Pancreas (tissue), 10 donors: ENCODE results near the gene IQCK. TPM values are rescaled to one million over a fixed set of nuclear protein-coding genes. Genes with fewer than 3 reads are reported as not detected.
"Not testable (repeated sequence)": the region's sequence is repeated elsewhere in the genome, so short reads cannot be mapped to it uniquely, and the experiment has no call there.

ENCODE experiments used
- ATAC-seq, 4 donors: fragments of 200-7000 bp; cut with Tn5 transposase; one replicate each; pipeline versions ENCODE4 v1.8.0 to v1.9.1; 2020; ENCODE audit warnings: mild to moderate bottlenecking in 4 of 4, moderate library complexity in 4 of 4
- DNase-seq, 6 donors: peaks; one replicate each; pipeline ENCODE4 v3.0.0-alpha.2; 2020
- FAIRE-seq: peaks from 2 replicates; lab custom pipeline; 2012; peaks lifted over from hg19 to GRCh38; lab: Jason Lieb, UNC
- H3K27ac ChIP-seq, 4 donors: fragments of 200-600 bp; sonication (generic); 1 replicate in 3 of 4; 2 replicates in 1 of 4; pipeline versions ENCODE4 v1.5.0 to v1.8.0; 2020
- H3K27me3 ChIP-seq, 4 donors: fragments of 200-600 bp; one replicate each; pipeline ENCODE4 v1.8.0; 2021
- H3K36me3 ChIP-seq, 3 donors: fragments of 200-600 bp; sonication (generic) in 1 of 3; one replicate each; pipeline versions ENCODE4 v1.5.0 to v1.8.0; 2020 to 2021
- H3K4me1 ChIP-seq, 3 donors: fragments of 200-600 bp; one replicate each; pipeline ENCODE4 v1.8.0; 2021
- H3K4me3 ChIP-seq, 4 donors: fragments of 200-600 bp; sonication (generic) in 2 of 4; one replicate each; pipeline versions ENCODE4 v1.5.0 to v1.8.0; 2020 to 2021
- H3K9me3 ChIP-seq, 4 donors: fragments of 200-600 bp; one replicate each; pipeline ENCODE4 v1.8.0; 2021
- CTCF ChIP-seq, 4 donors: fragments of 200-600 bp; sonication (generic) in 3 of 4; IDR thresholded peaks; one replicate each; pipeline versions ENCODE4 v1.5.0 to v1.8.0; 2021; ENCODE audit warnings: antibody characterized with exemption in 4 of 4
- WGBS, 2 donors: extraction: QIAGEN DNeasy Blood & Tissue Kit; methylation state at CpG; one replicate each; pipeline ENCODE4 v1.1.7; 2013; 5-methylcytosine and 5-hydroxymethylcytosine counted together
- intact Hi-C, 3 donors: fragments of 100-400 bp; cut with DNase I; formaldehyde crosslinking; loops; one replicate each; pipeline versions ENCODE4 v1.11.1 to v1.14.2; 2022
- polyA plus RNA-seq, 2 donors: library from polyadenylated mRNA; stranded (reverse); fragments of 200-250 nt; gene quantifications; one replicate each; pipeline ENCODE4 v1.2.3, GENCODE V29; 2013
- total RNA-seq, 6 donors: library from RNA; stranded (reverse); fragmentation: NEBNext Ultra II Directional in 4 of 6; extraction: Animal tissue kit (Norgen Biotek cat#: 25700) in 4 of 6; gene quantifications; one replicate each; pipeline versions ENCODE4 v1.2.1 to v1.2.4, GENCODE V29; 2021 to 2023
- donor health status: healthy with polysubstance abuse.
- donor health status: DM: no; HTN: no; CAD: no; lungs with moderate emphysema.
- donor health status: DM: no; HTN: no; CAD: no.
- donor health status: control.
- donor health status: control.
- donor health status: Bipolar disorder and iron deficiency.
- donor health status: DM: yes; HTN: yes; CAD: no.
- donor health status: DM: no; HTN: no; CAD: no.
- donor health status: DM: no; HTN: no; CAD: no.
- donor health status: DM: yes; HTN: yes; CAD: no.

The IQCK gene
- total and polyA plus RNA-seq, 8 donors = 6.7 to 15.5 (median 10.9) TPM

- no peaks in the 10 kb centered on the region for H3K4me1 ChIP-seq
- no peaks in the 10 kb centered on the region for H3K27me3 ChIP-seq
- peak in 1 of 4 donors; percentile 23 for ATAC-seq
- DNase-seq = no peak
- FAIRE-seq = no peak
- H3K27ac ChIP-seq = peak overlapping the region in 2 of 4 donors; percentile 39 to 62
- 86 to 93% methylated on average over 1 of the region's 1 CpG for WGBS, 2 donors
- H3K36me3 ChIP-seq = no peaks in the 10 kb centered on the region
- intact Hi-C loops = no loop called here
- TF ChIP-seq CTCF (IDR thresholded peaks at IDR 0.05) = no peak
- H3K4me3 ChIP-seq = no peak overlapping the region
- no peaks in the 10 kb centered on the region for H3K9me3 ChIP-seq
These were observed 67.0 kb downstream of the IQCK start for GRCh38 chr16:19785081-19785480.

- no peaks in the 10 kb centered on the region for H3K27me3 ChIP-seq
- peak overlapping the region in 2 of 4 donors; percentile 39 to 62 for H3K27ac ChIP-seq
- H3K9me3 ChIP-seq = no peaks in the 10 kb centered on the region
- H3K4me1 ChIP-seq = no peaks in the 10 kb centered on the region
- H3K4me3 ChIP-seq = no peak overlapping the region
- no peak for TF ChIP-seq CTCF (IDR thresholded peaks at IDR 0.05)
- DNase-seq (no peak), ATAC-seq (peak in 3 of 4 donors; percentile 52 to 65 (median 54)), FAIRE-seq (no peak)
- intact Hi-C loops = no loop called here
- H3K36me3 ChIP-seq = no peaks in the 10 kb centered on the region
- WGBS, 2 donors = 53 to 60% methylated on average over 10 of the region's 10 CpGs
These were observed 67.5 kb downstream of the IQCK start for GRCh38 chr16:19785512-19786130.

- DNase-seq, H3K4me3 ChIP-seq, intact Hi-C loops, H3K9me3 ChIP-seq, H3K27me3 ChIP-seq, H3K27ac ChIP-seq, FAIRE-seq, H3K36me3 ChIP-seq, ATAC-seq: not testable (repeated sequence)
- 90% methylated on average over 1 of the region's 5 CpGs; no CpG with 5 or more reads in 1 of the 2 donors for WGBS, 2 donors
- peaks cover 11 to 16% (median 12%) of the 10 kb centered on the region in 3 donors for H3K4me1 ChIP-seq
These were observed 83.3 kb downstream of the IQCK start for GRCh38 chr16:19801369-19801768.

GRCh38 chr16:19801824-19802223 is 83.8 kb downstream of the IQCK start:
- DNase-seq, FAIRE-seq, H3K4me3 ChIP-seq, intact Hi-C loops, ATAC-seq, H3K27ac ChIP-seq, H3K9me3 ChIP-seq, H3K36me3 ChIP-seq, H3K27me3 ChIP-seq: not testable (repeated sequence)
- H3K4me1 ChIP-seq = peaks cover 12 to 17% (median 13%) of the 10 kb centered on the region in 3 donors
- WGBS, 2 donors = 57 to 76% methylated on average over 1 to 2 of the region's 4 CpGs

GRCh38 chr16:19802612-19803011 is 84.5 kb downstream of the IQCK start:
- no peak overlapping the region for H3K4me3 ChIP-seq
- no peak for FAIRE-seq
- peaks cover 18 to 25% (median 21%) of the 10 kb centered on the region in 3 donors for H3K4me1 ChIP-seq
- no peak for TF ChIP-seq CTCF (IDR thresholded peaks at IDR 0.05)
- no peaks in the 10 kb centered on the region for H3K9me3 ChIP-seq
- 81 to 82% methylated on average over 8 of the region's 8 CpGs for WGBS, 2 donors
- no peaks in the 10 kb centered on the region for H3K27me3 ChIP-seq
- no peak for DNase-seq
- H3K36me3 ChIP-seq = no peaks in the 10 kb centered on the region
- intact Hi-C loops = no loop called here
- no peak overlapping the region for H3K27ac ChIP-seq
- ATAC-seq = no peak
